ENCODE results near the gene DCC.
"Not testable (repeated sequence)": the region's sequence is repeated elsewhere in the genome, so short reads cannot be mapped to it uniquely, and the experiment has no call there.

Gene DCC

DNA sequence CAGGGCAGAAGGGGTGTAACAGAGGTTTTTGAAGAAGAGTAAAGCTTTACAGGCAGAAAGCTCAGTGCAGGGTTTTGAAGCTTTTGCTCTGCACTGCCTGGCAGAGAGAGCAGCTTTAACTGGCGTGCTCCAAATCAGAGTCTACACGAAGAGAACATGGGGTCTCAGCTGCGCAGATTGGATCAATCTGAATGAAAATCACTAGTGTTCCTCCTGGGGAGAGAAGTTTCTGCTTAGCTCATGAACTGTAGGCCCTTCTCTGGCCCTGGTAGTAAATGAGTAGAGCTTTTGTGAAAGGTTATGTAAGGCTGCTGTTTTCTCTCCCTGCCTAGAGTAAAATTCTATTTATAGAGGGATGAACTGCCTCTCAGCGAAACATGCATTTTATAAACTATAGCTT lies 13.6 kb downstream of the DCC start:
- no peaks in the 10 kb centered on the region for H3K4me1 ChIP-seq
- H3K27me3 ChIP-seq, result no peaks in the 10 kb centered on the region
- TF ChIP-seq, protein P1, sequence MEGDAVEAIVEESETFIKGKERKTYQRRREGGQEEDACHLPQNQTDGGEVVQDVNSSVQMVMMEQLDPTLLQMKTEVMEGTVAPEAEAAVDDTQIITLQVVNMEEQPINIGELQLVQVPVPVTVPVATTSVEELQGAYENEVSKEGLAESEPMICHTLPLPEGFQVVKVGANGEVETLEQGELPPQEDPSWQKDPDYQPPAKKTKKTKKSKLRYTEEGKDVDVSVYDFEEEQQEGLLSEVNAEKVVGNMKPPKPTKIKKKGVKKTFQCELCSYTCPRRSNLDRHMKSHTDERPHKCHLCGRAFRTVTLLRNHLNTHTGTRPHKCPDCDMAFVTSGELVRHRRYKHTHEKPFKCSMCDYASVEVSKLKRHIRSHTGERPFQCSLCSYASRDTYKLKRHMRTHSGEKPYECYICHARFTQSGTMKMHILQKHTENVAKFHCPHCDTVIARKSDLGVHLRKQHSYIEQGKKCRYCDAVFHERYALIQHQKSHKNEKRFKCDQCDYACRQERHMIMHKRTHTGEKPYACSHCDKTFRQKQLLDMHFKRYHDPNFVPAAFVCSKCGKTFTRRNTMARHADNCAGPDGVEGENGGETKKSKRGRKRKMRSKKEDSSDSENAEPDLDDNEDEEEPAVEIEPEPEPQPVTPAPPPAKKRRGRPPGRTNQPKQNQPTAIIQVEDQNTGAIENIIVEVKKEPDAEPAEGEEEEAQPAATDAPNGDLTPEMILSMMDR (IDR thresholded peaks at IDR 0.05; ENCODE audit: low read depth, low read length), result no peak
- no peak overlapping the region for H3K4me3 ChIP-seq (ENCODE audit: low read depth, low read length)
- H3K9me3 ChIP-seq, result no peaks in the 10 kb centered on the region
- no peaks in the 10 kb centered on the region for H3K36me3 ChIP-seq
- DNase-seq, result no peak

DNA sequence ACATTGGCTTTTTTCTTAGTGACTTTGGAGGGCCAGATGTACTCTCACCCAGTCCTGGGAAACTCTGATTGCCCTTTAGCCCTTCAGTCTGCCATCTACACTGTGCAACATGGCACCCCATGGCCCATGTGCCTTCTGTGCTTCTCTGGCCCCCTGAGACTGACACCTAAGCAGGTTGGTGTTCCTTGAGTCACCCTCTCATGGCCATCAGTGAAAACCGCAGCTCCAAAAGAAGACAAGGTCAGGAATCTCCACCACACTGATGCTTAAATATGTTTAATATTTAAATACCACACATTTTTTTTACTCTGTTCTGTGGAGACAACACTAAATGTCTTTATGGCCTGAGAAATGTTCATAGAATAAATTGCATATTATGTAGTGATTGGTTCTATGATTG lies 23.9 kb downstream of the DCC start:
- Histone ChIP-seq H3K4me3 (ENCODE audit: low read depth, low read length) (no peak overlapping the region), H3K36me3 (no peaks in the 10 kb centered on the region), H3K9me3 (no peaks in the 10 kb centered on the region), H3K27me3 (no peaks in the 10 kb centered on the region), H3K4me1 (no peaks in the 10 kb centered on the region)
- no peak for DNase-seq
- TF ChIP-seq, protein P1 (IDR thresholded peaks at IDR 0.05; ENCODE audit: low read depth, low read length), result no peak

GRCh38 chr18:52366851-52367250 lies 26.9 kb downstream of the DCC start:
- H3K4me3 ChIP-seq (ENCODE audit: low read depth, low read length); H3K4me1 ChIP-seq; DNase-seq; H3K36me3 ChIP-seq; H3K27me3 ChIP-seq; H3K9me3 ChIP-seq: not testable (repeated sequence)

- H3K4me3 ChIP-seq (ENCODE audit: low read depth, low read length), result no peak overlapping the region
- no peaks in the 10 kb centered on the region for H3K36me3 ChIP-seq
- DNase-seq, result no peak
- no peaks in the 10 kb centered on the region for H3K9me3 ChIP-seq
- H3K27me3 ChIP-seq, result no peaks in the 10 kb centered on the region
- TF ChIP-seq, protein P1 (IDR thresholded peaks at IDR 0.05; ENCODE audit: low read depth, low read length), result no peak
- H3K4me1 ChIP-seq, result no peaks in the 10 kb centered on the region
Measured at GRCh38 chr18:52367953-52368742, 28.2 kb downstream of the DCC start.

GRCh38 chr18:52370841-52371240 lies 30.8 kb downstream of the DCC start:
- Histone ChIP-seq H3K36me3 (no peaks in the 10 kb centered on the region), H3K4me3 (ENCODE audit: low read depth, low read length) (no peak overlapping the region), H3K27me3 (no peaks in the 10 kb centered on the region), H3K9me3 (no peaks in the 10 kb centered on the region), H3K4me1 (no peaks in the 10 kb centered on the region)
- TF ChIP-seq, protein P1 (IDR thresholded peaks at IDR 0.05; ENCODE audit: low read depth, low read length), result no peak
- DNase-seq, result no peak

- TF ChIP-seq, protein P1 (IDR thresholded peaks at IDR 0.05; ENCODE audit: low read depth, low read length), result no peak
- no peaks in the 10 kb centered on the region for H3K9me3 ChIP-seq
- H3K4me3 ChIP-seq (ENCODE audit: low read depth, low read length), result no peak overlapping the region
- no peaks in the 10 kb centered on the region for H3K27me3 ChIP-seq
- no peaks in the 10 kb centered on the region for H3K4me1 ChIP-seq
- no peaks in the 10 kb centered on the region for H3K36me3 ChIP-seq
- DNase-seq, result no peak
Measured at GRCh38 chr18:52376104-52376503, 36.1 kb downstream of the DCC start.

All from BE2C (cell line).